ENCODE data around the gene RAB36.

The RAB36 gene

DNA sequence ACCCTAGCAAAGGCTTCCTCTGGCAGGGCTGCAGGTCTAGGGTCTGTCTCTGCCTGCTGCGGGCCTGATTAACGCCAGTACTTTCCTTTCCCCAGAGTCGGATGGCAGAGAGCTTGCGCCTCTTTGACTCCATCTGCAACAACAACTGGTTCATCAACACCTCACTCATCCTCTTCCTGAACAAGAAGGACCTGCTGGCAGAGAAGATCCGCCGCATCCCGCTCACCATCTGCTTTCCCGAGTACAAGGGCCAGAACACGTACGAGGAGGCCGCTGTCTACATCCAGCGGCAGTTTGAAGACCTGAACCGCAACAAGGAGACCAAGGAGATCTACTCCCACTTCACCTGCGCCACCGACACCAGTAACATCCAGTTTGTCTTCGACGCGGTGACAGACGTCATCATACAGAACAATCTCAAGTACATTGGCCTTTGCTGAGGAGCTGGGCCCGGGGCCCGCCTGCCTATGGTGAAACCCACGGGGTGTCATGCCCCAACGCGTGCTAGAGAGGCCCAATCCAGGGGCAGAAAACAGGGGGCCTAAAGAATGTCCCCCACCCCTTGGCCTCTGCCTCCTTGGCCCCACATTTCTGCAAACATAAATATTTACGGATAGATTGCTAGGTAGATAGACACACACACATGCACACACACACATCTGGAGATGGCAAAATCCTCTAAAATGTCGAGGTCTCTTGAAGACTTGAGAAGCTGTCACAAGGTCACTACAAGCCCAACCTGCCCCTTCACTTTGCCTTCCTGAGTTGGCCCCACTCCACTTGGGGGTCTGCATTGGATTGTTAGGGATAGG is 22.1 kb upstream of the RAB36 start:
- TF ChIP-seq POLR2AphosphoS5 (IDR thresholded peaks at IDR 0.05; ENCODE audit: low read depth, low read length) (no peak), FOXP2 (optimal IDR thresholded peaks at IDR 0.05; ENCODE audit: borderline replicate concordance, extremely low read depth, extremely low read length, insufficient read depth) (no peak), TAF1 (IDR thresholded peaks at IDR 0.05; ENCODE audit: borderline replicate concordance, insufficient read depth, low read length) (no peak), SIN3A (IDR thresholded peaks at IDR 0.05; ENCODE audit: borderline replicate concordance, insufficient read depth, low read length) (no peak)
- TF ChIP-seq, protein P1, sequence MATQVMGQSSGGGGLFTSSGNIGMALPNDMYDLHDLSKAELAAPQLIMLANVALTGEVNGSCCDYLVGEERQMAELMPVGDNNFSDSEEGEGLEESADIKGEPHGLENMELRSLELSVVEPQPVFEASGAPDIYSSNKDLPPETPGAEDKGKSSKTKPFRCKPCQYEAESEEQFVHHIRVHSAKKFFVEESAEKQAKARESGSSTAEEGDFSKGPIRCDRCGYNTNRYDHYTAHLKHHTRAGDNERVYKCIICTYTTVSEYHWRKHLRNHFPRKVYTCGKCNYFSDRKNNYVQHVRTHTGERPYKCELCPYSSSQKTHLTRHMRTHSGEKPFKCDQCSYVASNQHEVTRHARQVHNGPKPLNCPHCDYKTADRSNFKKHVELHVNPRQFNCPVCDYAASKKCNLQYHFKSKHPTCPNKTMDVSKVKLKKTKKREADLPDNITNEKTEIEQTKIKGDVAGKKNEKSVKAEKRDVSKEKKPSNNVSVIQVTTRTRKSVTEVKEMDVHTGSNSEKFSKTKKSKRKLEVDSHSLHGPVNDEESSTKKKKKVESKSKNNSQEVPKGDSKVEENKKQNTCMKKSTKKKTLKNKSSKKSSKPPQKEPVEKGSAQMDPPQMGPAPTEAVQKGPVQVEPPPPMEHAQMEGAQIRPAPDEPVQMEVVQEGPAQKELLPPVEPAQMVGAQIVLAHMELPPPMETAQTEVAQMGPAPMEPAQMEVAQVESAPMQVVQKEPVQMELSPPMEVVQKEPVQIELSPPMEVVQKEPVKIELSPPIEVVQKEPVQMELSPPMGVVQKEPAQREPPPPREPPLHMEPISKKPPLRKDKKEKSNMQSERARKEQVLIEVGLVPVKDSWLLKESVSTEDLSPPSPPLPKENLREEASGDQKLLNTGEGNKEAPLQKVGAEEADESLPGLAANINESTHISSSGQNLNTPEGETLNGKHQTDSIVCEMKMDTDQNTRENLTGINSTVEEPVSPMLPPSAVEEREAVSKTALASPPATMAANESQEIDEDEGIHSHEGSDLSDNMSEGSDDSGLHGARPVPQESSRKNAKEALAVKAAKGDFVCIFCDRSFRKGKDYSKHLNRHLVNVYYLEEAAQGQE (IDR thresholded peaks at IDR 0.05; ENCODE audit: insufficient read depth in 1 of 2, low read depth in 2 of 2, low read length in 2 of 2): no peak

DNA sequence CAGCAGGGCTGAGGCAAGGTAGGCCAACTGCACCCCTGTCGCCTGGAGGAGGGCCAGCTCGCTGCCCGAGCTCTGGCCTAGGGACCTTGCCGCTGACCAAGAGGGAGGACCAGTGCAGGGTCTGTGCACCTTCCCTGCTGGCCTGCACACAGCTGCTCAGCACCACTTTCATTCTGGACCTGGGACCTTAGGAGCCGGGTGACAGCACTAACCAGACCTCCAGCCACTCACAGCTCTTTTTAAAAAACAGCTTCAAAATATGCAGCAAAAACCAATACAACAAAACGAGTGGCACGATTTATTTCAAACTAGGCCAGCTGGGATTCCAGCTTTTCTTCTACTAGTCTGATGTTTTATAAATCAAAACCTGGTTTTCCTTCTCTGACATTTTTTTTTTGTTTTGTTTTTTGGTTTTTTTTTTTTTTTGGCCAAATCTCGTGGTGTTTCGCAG is 21.4 kb upstream of the RAB36 start:
- TF ChIP-seq FOXP2 (optimal IDR thresholded peaks at IDR 0.05; ENCODE audit: borderline replicate concordance, extremely low read depth, extremely low read length, insufficient read depth) (no peak), TAF1 (IDR thresholded peaks at IDR 0.05; ENCODE audit: borderline replicate concordance, insufficient read depth, low read length) (no peak), POLR2AphosphoS5 (IDR thresholded peaks at IDR 0.05; ENCODE audit: low read depth, low read length) (no peak), SIN3A (IDR thresholded peaks at IDR 0.05; ENCODE audit: borderline replicate concordance, insufficient read depth, low read length) (no peak)
- TF ChIP-seq, protein P1 (IDR thresholded peaks at IDR 0.05; ENCODE audit: insufficient read depth in 1 of 2, low read depth in 2 of 2, low read length in 2 of 2): no peak

DNA sequence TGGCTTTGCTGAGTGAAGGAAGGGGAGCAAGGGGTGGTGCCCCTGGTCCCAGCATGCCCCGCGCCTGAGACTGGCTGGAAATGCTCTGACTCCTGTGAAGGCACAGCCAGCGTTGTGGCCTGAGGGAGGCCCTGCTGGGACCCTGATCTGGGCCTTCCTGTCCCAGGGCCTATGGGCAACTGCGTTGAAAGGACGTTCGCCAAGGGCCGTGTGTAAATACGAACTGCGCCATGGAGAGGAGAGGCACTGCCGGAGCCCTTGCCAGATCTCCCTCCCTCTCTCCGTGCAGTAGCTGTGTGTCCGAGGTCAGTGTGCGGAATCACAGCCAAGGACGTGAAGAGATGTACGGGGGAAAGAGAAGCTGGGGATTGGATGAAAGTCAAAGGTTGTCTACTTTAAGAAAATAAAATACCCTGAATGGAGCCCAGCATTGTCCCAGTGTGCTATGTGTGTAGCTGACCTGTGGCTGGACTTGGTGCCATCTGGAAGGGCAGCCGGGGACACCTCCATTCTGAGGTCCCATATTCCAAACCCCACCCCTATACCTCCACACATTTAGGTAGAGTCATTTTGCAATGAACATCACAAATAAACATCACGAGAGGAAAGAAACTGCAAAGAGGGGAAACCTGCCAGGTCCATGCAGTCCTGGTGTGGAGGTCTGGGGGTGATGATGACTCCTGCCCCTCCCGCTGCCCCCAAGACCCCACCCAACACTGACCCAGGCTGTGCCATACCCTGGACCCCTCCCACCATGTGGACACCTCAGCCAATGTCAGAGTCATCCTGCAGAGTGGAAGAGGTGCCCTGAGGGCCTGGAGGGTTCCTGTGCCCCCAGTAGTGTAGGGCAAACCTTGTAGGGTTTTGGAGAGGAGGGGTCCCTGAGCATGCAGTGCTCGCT is 20.4 kb upstream of the RAB36 start:
- TF ChIP-seq, protein P1 (IDR thresholded peaks at IDR 0.05; ENCODE audit: insufficient read depth in 1 of 2, low read depth in 2 of 2, low read length in 2 of 2): no peak
- no peak for TF ChIP-seq POLR2AphosphoS5 (IDR thresholded peaks at IDR 0.05; ENCODE audit: low read depth, low read length)
- TF ChIP-seq TAF1 (IDR thresholded peaks at IDR 0.05; ENCODE audit: borderline replicate concordance, insufficient read depth, low read length): no peak
- TF ChIP-seq SIN3A (IDR thresholded peaks at IDR 0.05; ENCODE audit: borderline replicate concordance, insufficient read depth, low read length): no peak
- no peak for TF ChIP-seq FOXP2 (optimal IDR thresholded peaks at IDR 0.05; ENCODE audit: borderline replicate concordance, extremely low read depth, extremely low read length, insufficient read depth)

DNA sequence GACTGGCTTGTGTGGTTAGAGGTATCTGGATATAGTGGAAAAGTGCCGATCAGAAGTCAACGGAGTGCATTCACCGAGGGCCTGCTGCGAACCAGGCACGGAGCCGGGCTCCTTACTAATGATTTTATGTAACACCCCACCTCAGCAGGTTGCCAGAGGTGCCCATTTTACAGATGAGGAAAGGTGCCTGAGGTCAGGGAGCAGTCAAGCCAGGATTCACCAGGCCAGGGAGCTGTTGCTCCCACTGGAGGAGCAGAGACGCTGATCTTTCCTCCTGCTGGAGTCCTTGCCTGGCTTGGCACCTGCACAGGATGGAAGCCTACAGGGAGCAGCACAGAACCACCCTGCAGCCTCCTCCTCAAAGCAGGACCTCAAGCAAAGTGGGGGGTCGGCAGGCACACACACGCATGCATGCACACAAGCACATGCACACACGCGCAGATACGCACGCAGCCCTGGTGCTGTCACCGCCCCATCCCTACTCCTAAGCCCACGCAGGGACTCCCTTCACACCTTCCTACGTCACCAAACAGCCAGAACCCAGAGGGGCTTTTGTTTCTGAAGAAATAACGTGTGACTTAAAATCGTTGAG is 19.7 kb upstream of the RAB36 start:
- TF ChIP-seq FOXP2 (optimal IDR thresholded peaks at IDR 0.05; ENCODE audit: borderline replicate concordance, extremely low read depth, extremely low read length, insufficient read depth): no peak
- TF ChIP-seq, protein P1 (IDR thresholded peaks at IDR 0.05; ENCODE audit: insufficient read depth in 1 of 2, low read depth in 2 of 2, low read length in 2 of 2): no peak
- no peak for TF ChIP-seq POLR2AphosphoS5 (IDR thresholded peaks at IDR 0.05; ENCODE audit: low read depth, low read length)
- TF ChIP-seq SIN3A (IDR thresholded peaks at IDR 0.05; ENCODE audit: borderline replicate concordance, insufficient read depth, low read length): no peak
- no peak for TF ChIP-seq TAF1 (IDR thresholded peaks at IDR 0.05; ENCODE audit: borderline replicate concordance, insufficient read depth, low read length)

Data from PFSK-1 (cell line).